LNCAP (cell line): ENCODE data around the gene CASKIN1.

Experiments used
- TF ChIP-seq, protein P1 (sequence below): fragments of 450-650 bp; IDR thresholded peaks from 2 replicates; pipeline ENCODE4 v1.5.1; 2017; ENCODE audit warnings: mild to moderate bottlenecking

The CASKIN1 gene, protein sequence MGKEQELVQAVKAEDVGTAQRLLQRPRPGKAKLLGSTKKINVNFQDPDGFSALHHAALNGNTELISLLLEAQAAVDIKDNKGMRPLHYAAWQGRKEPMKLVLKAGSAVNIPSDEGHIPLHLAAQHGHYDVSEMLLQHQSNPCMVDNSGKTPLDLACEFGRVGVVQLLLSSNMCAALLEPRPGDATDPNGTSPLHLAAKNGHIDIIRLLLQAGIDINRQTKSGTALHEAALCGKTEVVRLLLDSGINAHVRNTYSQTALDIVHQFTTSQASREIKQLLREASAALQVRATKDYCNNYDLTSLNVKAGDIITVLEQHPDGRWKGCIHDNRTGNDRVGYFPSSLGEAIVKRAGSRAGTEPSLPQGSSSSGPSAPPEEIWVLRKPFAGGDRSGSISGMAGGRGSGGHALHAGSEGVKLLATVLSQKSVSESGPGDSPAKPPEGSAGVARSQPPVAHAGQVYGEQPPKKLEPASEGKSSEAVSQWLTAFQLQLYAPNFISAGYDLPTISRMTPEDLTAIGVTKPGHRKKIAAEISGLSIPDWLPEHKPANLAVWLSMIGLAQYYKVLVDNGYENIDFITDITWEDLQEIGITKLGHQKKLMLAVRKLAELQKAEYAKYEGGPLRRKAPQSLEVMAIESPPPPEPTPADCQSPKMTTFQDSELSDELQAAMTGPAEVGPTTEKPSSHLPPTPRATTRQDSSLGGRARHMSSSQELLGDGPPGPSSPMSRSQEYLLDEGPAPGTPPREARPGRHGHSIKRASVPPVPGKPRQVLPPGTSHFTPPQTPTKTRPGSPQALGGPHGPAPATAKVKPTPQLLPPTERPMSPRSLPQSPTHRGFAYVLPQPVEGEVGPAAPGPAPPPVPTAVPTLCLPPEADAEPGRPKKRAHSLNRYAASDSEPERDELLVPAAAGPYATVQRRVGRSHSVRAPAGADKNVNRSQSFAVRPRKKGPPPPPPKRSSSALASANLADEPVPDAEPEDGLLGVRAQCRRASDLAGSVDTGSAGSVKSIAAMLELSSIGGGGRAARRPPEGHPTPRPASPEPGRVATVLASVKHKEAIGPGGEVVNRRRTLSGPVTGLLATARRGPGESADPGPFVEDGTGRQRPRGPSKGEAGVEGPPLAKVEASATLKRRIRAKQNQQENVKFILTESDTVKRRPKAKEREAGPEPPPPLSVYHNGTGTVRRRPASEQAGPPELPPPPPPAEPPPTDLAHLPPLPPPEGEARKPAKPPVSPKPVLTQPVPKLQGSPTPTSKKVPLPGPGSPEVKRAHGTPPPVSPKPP (N-terminal part only)

DNA sequence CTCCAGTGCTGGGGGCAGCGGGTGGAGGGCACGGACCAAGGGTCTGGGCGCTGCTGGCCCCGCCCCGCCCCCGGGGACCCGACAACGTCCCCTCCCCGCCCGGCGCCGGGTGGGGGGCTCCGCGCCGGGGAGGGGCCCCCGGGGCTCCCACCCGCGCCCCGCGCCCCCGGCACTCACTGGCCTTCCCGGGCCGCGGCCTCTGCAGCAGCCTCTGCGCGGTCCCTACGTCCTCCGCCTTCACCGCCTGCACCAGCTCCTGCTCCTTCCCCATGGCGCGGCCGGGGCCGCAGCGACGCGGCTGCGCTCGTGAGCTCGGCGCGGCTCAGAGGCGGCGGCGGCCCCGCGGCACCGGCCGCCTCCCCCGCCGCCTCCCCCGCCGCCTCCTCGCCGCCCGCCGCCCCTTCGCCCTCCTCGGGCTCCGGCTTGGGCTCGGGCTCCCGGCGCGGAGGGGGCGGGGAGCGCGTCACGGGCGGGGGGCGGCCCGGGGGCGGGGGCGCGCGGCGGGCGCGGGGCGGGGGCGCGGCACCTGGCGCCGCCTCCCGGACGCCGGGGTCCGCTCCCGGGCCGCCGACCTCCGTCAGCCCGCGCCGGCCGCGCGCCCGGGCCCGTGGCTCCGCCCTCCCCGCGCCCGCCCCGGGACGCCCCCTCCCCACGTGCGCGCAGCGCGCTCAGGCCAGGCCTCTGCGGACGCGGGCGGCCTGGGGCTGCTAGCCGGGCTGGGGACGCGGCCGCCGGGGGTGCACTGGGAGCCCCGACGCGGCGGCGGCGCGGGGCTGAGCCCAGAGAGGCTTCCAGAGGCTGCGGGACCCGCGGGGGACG, at the start of gene CASKIN1:
Gene CASKIN1, minus strand, starts transcription at position 444 of the 819 bp plus-strand sequence. Its CDS starts 173 bp downstream, at position 271.
- TF ChIP-seq, protein P1, sequence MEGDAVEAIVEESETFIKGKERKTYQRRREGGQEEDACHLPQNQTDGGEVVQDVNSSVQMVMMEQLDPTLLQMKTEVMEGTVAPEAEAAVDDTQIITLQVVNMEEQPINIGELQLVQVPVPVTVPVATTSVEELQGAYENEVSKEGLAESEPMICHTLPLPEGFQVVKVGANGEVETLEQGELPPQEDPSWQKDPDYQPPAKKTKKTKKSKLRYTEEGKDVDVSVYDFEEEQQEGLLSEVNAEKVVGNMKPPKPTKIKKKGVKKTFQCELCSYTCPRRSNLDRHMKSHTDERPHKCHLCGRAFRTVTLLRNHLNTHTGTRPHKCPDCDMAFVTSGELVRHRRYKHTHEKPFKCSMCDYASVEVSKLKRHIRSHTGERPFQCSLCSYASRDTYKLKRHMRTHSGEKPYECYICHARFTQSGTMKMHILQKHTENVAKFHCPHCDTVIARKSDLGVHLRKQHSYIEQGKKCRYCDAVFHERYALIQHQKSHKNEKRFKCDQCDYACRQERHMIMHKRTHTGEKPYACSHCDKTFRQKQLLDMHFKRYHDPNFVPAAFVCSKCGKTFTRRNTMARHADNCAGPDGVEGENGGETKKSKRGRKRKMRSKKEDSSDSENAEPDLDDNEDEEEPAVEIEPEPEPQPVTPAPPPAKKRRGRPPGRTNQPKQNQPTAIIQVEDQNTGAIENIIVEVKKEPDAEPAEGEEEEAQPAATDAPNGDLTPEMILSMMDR: no peak

DNA sequence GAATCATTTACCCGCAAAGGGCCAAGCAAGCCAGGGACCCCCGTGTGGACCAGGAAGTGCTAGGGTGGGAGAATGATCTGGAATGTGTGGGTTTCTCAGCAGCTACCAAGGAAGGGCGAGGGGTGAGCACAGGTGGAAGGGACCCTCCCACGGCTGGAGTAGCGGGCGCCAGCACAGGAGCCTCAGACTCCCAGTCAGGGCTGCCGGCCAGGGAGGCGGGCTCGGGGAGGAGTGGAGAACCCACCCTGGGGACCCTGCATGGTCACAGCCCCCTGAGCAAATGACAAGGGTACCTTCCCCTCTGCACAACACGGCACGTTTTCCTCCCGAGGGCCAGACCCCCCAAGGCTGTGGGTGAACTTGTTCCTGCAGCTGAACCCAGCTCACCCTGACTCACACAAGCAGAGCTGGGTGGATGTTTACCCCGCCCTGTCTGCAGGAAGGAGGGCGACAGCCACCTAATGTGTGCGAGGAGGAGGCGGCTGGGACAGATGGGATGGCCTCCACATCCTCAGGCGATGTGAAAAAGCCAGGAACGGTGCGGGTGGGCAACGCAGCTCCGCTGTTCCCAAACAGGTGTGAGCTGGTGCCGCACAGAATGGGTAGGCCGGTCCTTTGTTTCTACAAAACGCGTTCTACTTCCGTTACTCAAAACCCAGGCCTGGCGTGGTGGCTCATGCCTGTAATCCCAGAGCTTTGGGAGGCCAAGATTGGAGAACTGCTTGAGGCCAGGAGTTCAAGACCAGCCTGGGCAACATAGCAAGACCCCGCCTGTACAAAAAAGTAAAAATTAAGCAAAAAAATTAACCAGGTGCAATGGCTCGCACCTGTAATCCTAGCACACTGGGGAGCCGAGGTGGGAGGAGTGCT, 48.8 kb upstream of the CASKIN1 start:
- TF ChIP-seq, protein P1: no peak

DNA sequence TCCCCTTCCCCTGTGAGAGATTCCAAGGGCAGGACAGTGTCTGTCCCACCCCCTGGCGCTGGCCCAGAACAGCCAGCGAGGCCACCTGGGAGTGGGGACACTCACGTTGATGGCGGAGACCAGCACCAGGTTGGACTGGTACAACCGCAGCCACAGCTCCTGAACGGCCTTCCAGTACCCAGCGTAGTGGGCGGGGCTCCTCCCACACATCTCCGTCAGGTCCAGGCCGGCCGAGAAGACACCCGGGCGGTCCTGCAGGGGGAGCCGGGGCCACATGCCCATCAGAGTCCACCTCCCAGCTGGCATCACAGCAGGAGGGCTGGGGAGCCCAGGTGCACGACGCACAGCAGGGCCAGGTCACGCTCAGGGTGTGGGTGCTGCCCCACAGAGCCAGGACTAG, 47.9 kb upstream of the CASKIN1 start:
- TF ChIP-seq, protein P1: no peak

DNA sequence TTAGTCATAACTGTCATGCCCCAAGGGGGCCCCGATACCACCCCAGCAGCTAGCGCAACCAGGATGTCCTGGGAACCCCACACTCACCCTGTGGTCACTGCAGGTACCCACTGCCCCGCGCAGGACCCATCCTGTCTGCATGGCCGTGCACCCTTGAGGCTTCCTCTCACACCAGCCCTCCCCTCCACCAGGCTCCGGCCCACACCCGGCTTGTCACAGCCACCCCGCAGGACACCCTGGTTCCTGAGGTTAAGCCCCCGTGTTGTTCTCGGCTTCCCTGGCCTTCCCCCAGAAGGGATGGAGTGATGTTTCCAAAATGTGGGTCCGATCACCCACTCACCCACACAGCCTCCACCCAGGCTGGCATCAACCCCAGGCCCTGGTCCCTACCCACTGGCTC, 47.4 kb upstream of the CASKIN1 start:
- TF ChIP-seq, protein P1: no peak

DNA sequence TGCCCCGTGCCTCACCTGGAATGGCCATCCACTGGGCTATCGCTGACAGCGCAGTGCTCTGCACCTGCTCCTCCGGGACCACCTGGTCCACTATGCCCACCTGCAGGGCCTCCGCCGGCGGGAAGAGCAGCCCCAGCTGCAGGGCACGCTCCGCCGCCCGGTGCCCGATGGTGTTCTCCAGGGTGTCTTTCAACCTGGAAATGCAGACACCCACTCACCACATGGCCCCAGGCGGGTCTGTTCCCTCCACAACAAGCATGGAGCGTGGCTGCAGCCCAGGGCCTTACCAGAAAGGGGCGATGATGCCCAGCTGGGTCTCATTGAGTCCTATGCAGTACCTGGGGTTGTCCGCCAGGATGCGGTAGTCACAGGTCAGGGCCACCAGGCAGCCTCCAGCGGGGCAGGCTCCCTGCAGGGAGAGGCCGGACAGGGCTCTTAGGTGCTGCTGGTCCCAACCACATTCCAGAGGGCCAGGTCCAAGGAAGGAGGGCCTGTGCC, 46.7 kb upstream of the CASKIN1 start:
- TF ChIP-seq, protein P1: no peak

DNA sequence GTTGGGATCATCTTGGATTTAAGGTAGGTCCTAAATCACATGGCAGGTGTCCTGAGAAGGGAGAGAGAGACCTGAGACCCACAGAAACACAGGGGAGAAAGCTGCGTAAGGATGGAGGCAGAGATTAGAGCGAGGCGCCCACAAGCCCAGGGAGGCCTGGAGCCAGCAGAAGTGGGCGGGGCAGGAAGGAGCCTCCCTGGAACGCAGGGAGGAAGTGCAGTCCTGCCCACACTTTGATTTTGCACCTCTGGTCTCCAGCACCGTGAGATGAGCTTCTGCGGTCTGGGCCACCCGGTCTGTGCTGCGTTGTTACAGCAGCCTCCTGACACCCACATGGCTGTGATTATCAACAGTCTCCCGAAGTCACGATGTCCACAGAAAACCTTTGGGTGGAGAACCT, 46.2 kb upstream of the CASKIN1 start:
- TF ChIP-seq, protein P1: no peak
